ENCODE results near the gene MINAR1.

The MINAR1 gene

GRCh38 chr15:79472446-79472845 lies 40.3 kb downstream of the MINAR1 start:
- no peak for TF ChIP-seq CTCF (IDR thresholded peaks at IDR 0.05; ENCODE audit: low read depth, low read length)
- Histone ChIP-seq H3K27me3 (ENCODE audit: insufficient read depth, low read depth, severe bottlenecking) (no peaks in the 10 kb centered on the region), H3K36me3 (no peaks in the 10 kb centered on the region), H3K9me3 (ENCODE audit: severe bottlenecking) (no peaks in the 10 kb centered on the region), H3K4me3 (ENCODE audit: low read depth, low read length) (no peak overlapping the region), H3K27ac (no peak overlapping the region)
- no peak for DNase-seq

- H3K36me3 ChIP-seq = no peaks in the 10 kb centered on the region
- no peaks in the 10 kb centered on the region for H3K27me3 ChIP-seq (ENCODE audit: insufficient read depth, low read depth, severe bottlenecking)
- TF ChIP-seq CTCF (IDR thresholded peaks at IDR 0.05; ENCODE audit: low read depth, low read length) = no peak
- no peaks in the 10 kb centered on the region for H3K9me3 ChIP-seq (ENCODE audit: severe bottlenecking)
- DNase-seq = no peak
- no peak overlapping the region for H3K27ac ChIP-seq
- no peak overlapping the region for H3K4me3 ChIP-seq (ENCODE audit: low read depth, low read length)
These were observed 42.1 kb downstream of the MINAR1 start for GRCh38 chr15:79474252-79474651.

GRCh38 chr15:79475306-79475705 lies 43.2 kb downstream of the MINAR1 start:
- Histone ChIP-seq H3K4me3 (ENCODE audit: low read depth, low read length) (no peak overlapping the region), H3K9me3 (ENCODE audit: severe bottlenecking) (no peaks in the 10 kb centered on the region), H3K27me3 (ENCODE audit: insufficient read depth, low read depth, severe bottlenecking) (no peaks in the 10 kb centered on the region), H3K27ac (no peak overlapping the region), H3K36me3 (no peaks in the 10 kb centered on the region)
- no peak for DNase-seq
- no peak for TF ChIP-seq CTCF (IDR thresholded peaks at IDR 0.05; ENCODE audit: low read depth, low read length)

GRCh38 chr15:79478108-79478507 lies 46.0 kb downstream of the MINAR1 start:
- no peak for DNase-seq
- H3K4me3 ChIP-seq (ENCODE audit: low read depth, low read length) = no peak overlapping the region
- no peaks in the 10 kb centered on the region for H3K9me3 ChIP-seq (ENCODE audit: severe bottlenecking)
- no peaks in the 10 kb centered on the region for H3K27me3 ChIP-seq (ENCODE audit: insufficient read depth, low read depth, severe bottlenecking)
- no peaks in the 10 kb centered on the region for H3K36me3 ChIP-seq
- no peak overlapping the region for H3K27ac ChIP-seq
- no peak for TF ChIP-seq CTCF (IDR thresholded peaks at IDR 0.05; ENCODE audit: low read depth, low read length)

GRCh38 chr15:79479616-79480015 lies 47.5 kb downstream of the MINAR1 start:
- H3K36me3 ChIP-seq = no peaks in the 10 kb centered on the region
- H3K27me3 ChIP-seq (ENCODE audit: insufficient read depth, low read depth, severe bottlenecking) = no peaks in the 10 kb centered on the region
- DNase-seq = no peak
- 0 out of 2 replicates have a peak overlapping the region, but pooled peaks have one; percentile 12 for H3K27ac ChIP-seq
- H3K4me3 ChIP-seq (ENCODE audit: low read depth, low read length) = no peak overlapping the region
- TF ChIP-seq CTCF (IDR thresholded peaks at IDR 0.05; ENCODE audit: low read depth, low read length) = no peak
- no peaks in the 10 kb centered on the region for H3K9me3 ChIP-seq (ENCODE audit: severe bottlenecking)

GRCh38 chr15:79481793-79482192 lies 49.7 kb downstream of the MINAR1 start:
- Histone ChIP-seq H3K4me3 (ENCODE audit: low read depth, low read length) (no peak overlapping the region), H3K27ac (no peak overlapping the region), H3K27me3 (ENCODE audit: insufficient read depth, low read depth, severe bottlenecking) (no peaks in the 10 kb centered on the region), H3K36me3 (no peaks in the 10 kb centered on the region), H3K9me3 (ENCODE audit: severe bottlenecking) (no peaks in the 10 kb centered on the region)
- no peak for TF ChIP-seq CTCF (IDR thresholded peaks at IDR 0.05; ENCODE audit: low read depth, low read length)
- DNase-seq = no peak
